Measurements from ENCODE around the gene PTPRE. TPM values are rescaled to one million over a fixed set of nuclear protein-coding genes. Genes with fewer than 3 reads are reported as not detected.

PTPRE gene
- total RNA-seq, 3 donors from 2014 or later = 11.8 to 42.9 (median 25.6) TPM

DNA sequence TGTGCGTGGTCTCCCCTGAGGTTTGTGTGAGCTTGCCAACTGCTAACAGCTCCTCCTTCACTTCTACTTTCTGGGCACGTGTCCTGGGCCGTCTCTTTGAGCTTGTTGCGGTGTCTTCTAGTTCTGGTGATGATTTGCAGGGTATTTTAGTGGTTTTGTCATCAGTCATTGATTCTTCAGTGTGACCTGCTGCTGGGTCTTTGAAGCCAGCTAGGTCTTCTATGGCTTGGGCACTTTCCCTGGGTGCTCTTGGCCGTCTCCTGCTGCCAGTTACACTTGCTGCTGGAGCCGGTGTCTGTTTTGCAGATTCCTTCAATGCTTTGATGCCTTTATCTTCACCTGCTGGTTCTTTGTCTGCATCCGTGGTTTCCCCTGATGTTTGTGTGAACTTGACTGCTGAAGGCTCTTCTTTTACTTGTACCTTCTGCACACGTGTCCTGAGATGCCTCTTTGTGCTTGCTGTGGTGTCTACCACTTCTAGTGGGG lies 196.4 kb downstream of the PTPRE start:
- DNase-seq (ENCODE audit: low spot score in 2 of 2) = no peak

DNA sequence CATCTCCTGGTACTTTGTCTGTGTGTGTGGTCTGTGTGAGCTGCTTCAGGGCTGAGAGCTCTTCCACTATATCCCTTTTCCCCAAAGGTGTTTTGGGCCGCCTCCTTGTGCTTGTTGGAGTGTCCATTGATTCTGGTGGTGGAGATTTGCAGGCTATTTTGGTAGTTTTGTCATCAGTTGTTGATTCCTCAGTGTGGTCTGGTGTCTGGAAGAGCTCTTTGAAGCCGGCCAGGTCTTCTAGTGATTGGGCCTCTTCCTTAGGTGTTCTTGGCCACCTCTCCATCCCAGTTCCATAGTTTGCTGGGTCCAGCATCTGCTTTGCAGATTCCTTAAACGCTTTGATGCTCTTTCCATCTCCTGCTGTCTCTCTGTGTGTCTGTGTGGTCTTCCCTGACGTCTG lies 198.5 kb downstream of the PTPRE start:
- intact Hi-C loops (cut with DNase I; ENCODE audit: low total_unique reads) = no loop called here
- no peak for DNase-seq (ENCODE audit: low spot score in 2 of 2)
- TF ChIP-seq POLR2A (IDR thresholded peaks at IDR 0.05) = no peak
- no peak for TF ChIP-seq POLR2AphosphoS5 (IDR thresholded peaks at IDR 0.05)
- TF ChIP-seq CTCF (IDR thresholded peaks at IDR 0.05) = no peak

More for the DNA sequence above, 196.4 kb downstream of the PTPRE start:
- Histone ChIP-seq H3K9me3 (no peaks in the 10 kb centered on the region), H3K27me3 (no peaks in the 10 kb centered on the region), H3K36me3 (no peaks in the 10 kb centered on the region), H3K4me1 (no peaks in the 10 kb centered on the region), H3K4me3 (no peak overlapping the region), H3K27ac (no peak overlapping the region)
- TF ChIP-seq POLR2AphosphoS5 (IDR thresholded peaks at IDR 0.05) = no peak
- no peak for TF ChIP-seq POLR2A (IDR thresholded peaks at IDR 0.05)
- TF ChIP-seq CTCF (IDR thresholded peaks at IDR 0.05) = no peak
- intact Hi-C loops (cut with DNase I; ENCODE audit: low total_unique reads) = no loop called here

DNA sequence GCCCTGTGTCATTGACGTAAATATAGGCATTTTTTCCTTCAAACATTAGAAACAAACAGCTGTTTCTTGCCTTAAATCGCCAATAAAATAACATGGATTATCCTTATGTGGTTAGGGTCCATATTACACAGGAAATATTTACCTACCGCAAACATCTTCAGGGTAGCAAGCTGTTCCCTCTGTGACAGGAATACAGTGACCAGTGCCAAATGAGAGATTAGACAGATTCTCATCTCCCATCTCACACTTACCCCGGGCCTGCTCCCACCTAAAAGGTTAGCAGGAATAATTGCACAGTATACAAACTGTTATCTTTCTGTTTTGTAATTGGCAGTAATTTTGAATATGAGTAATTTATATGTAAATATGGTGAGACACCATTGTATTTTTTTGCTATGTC lies 202.8 kb downstream of the PTPRE start:
- Histone ChIP-seq H3K27me3 (no peaks in the 10 kb centered on the region), H3K36me3 (no peaks in the 10 kb centered on the region), H3K27ac (no peak overlapping the region), H3K9me3 (no peaks in the 10 kb centered on the region), H3K4me3 (no peak overlapping the region), H3K4me1 (no peaks in the 10 kb centered on the region)
- no peak for DNase-seq (ENCODE audit: low spot score in 2 of 2)
- TF ChIP-seq POLR2A (IDR thresholded peaks at IDR 0.05) (no peak), POLR2AphosphoS5 (IDR thresholded peaks at IDR 0.05) (no peak), CTCF (IDR thresholded peaks at IDR 0.05) (no peak)
- intact Hi-C loops (cut with DNase I; ENCODE audit: low total_unique reads) = no loop called here

More for the DNA sequence above, 198.5 kb downstream of the PTPRE start:
- H3K27ac ChIP-seq = no peak overlapping the region
- no peaks in the 10 kb centered on the region for H3K27me3 ChIP-seq
- no peaks in the 10 kb centered on the region for H3K36me3 ChIP-seq
- no peaks in the 10 kb centered on the region for H3K4me1 ChIP-seq
- H3K4me3 ChIP-seq = no peak overlapping the region
- no peaks in the 10 kb centered on the region for H3K9me3 ChIP-seq

DNA sequence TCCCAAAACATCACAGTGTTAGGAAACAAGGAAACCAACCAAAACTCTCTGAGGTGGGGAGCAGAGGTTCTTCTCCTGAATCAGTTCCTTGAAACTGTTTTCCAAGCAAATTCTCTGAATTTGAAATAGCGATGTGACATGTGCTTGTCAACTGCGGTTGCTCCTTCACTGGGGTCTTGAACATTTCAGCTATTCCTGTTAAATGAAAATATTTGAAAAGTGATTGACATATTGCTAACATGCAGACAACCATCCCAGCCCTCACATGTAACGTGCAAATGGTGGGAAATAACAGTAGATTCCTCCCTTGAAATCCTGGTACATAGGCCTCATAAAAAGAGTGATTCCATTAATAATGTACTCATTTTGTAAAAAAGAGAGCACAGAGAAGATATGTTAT lies 203.4 kb downstream of the PTPRE start:
- H3K27me3 ChIP-seq = no peaks in the 10 kb centered on the region
- intact Hi-C loops (cut with DNase I; ENCODE audit: low total_unique reads) = no loop called here
- TF ChIP-seq CTCF (IDR thresholded peaks at IDR 0.05) (no peak), POLR2AphosphoS5 (IDR thresholded peaks at IDR 0.05) (no peak), POLR2A (IDR thresholded peaks at IDR 0.05) (no peak)
- no peaks in the 10 kb centered on the region for H3K4me1 ChIP-seq
- no peak overlapping the region for H3K27ac ChIP-seq
- no peaks in the 10 kb centered on the region for H3K9me3 ChIP-seq
- H3K4me3 ChIP-seq = no peak overlapping the region
- no peaks in the 10 kb centered on the region for H3K36me3 ChIP-seq
- no peak for DNase-seq (ENCODE audit: low spot score in 2 of 2)

GRCh38 chr10:128111696-128112095 lies 204.8 kb downstream of the PTPRE start:
- Histone ChIP-seq H3K27me3 (no peaks in the 10 kb centered on the region), H3K9me3 (no peaks in the 10 kb centered on the region), H3K4me3 (no peak overlapping the region), H3K27ac (no peak overlapping the region), H3K36me3 (no peaks in the 10 kb centered on the region), H3K4me1 (no peaks in the 10 kb centered on the region)
- intact Hi-C loops (cut with DNase I; ENCODE audit: low total_unique reads) = no loop called here
- DNase-seq (ENCODE audit: low spot score in 2 of 2) = no peak
- no peak for TF ChIP-seq CTCF (IDR thresholded peaks at IDR 0.05)

All from breast epithelium (tissue), 4 donors.